ENCODE data around the gene ZNF438. TPM values are rescaled to one million over a fixed set of nuclear protein-coding genes. Genes with fewer than 3 reads are reported as not detected.

The ZNF438 gene
- total RNA-seq, 1 experiment from 2014 or later, result 0.83 TPM

GRCh38 chr10:30850776-30851175, 180.9 kb downstream of the ZNF438 start:
- no peak for DNase-seq
- Histone ChIP-seq H3K79me2 (ENCODE audit: insufficient read depth, low read length) (no peaks in the 10 kb centered on the region; the same call in 1 of the 2 replicates), H4K20me1 (ENCODE audit: control insufficient read depth, insufficient read depth, insufficient read length) (no peaks in the 10 kb centered on the region), H3K27ac (ENCODE audit: insufficient read length, low read depth, low read length) (no peak overlapping the region), H2BK12ac (ENCODE audit: insufficient read length, low read depth, low read length) (no peak overlapping the region), H3K9me3 (ENCODE audit: control insufficient read depth, low read depth, low read length) (no peaks in the 10 kb centered on the region), H2BK20ac (ENCODE audit: low read depth, low read length, poor library complexity, severe bottlenecking) (no peak overlapping the region), H3K4me1 (ENCODE audit: insufficient read depth, low read length) (no peaks in the 10 kb centered on the region; the same call in 1 of the 2 replicates), H3T11ph (ENCODE audit: low read length) (no peak overlapping the region), H3K23me2 (ENCODE audit: insufficient read length, low read depth, low read length, poor library complexity, severe bottlenecking) (no peaks in the 10 kb centered on the region), H3K27me3 (ENCODE audit: insufficient read depth, low read length) (no peaks in the 10 kb centered on the region), H2BK15ac (ENCODE audit: low read depth, low read length) (no peak overlapping the region), H4K91ac (ENCODE audit: insufficient read length, low read depth, low read length) (no peak overlapping the region), H3K23ac (ENCODE audit: insufficient read length, low read depth, low read length) (no peak overlapping the region), H4K8ac (replicated peaks; ENCODE audit: insufficient read length, low read depth, low read length) (no peak overlapping the region), H2BK5ac (ENCODE audit: insufficient read length, low read length) (no peak overlapping the region), H3K9ac (ENCODE audit: extremely low read depth, insufficient read length, low read length) (no peak overlapping the region), H3K79me1 (ENCODE audit: insufficient read depth, low read depth, low read length, poor library complexity, severe bottlenecking) (no peaks in the 10 kb centered on the region), H3K14ac (ENCODE audit: insufficient read depth, low read length) (no peak overlapping the region), H3K4ac (ENCODE audit: low read depth, low read length) (no peak overlapping the region), H4K5ac (ENCODE audit: insufficient read length, low read depth, low read length) (no peak overlapping the region), H2AK5ac (ENCODE audit: insufficient read length, low read length) (no peak overlapping the region), H3K56ac (ENCODE audit: insufficient read length, low read depth, low read length) (no peak overlapping the region), H2AFZ (ENCODE audit: low read length) (no peak overlapping the region), H2BK120ac (ENCODE audit: low read depth, low read length, poor library complexity, severe bottlenecking) (no peak overlapping the region), H3K18ac (ENCODE audit: insufficient read length, low read depth, low read length) (no peak overlapping the region), H3K4me2 (ENCODE audit: insufficient read depth, insufficient read length, low read length) (no peak overlapping the region)
- no peak overlapping the region for H3K27ac Mint-ChIP-seq
- peaks cover 5 to 6% of the 10 kb centered on the region in 2 experiments for H3K4me1 Mint-ChIP-seq
- no peaks in the 10 kb centered on the region for H3K9me3 Mint-ChIP-seq
- H3K4me3 Mint-ChIP-seq, result no peak overlapping the region
- TF ChIP-seq CTCF (conservative IDR thresholded peaks at IDR 0.05), result no peak
- peaks cover 2% of the 10 kb centered on the region for H3K27me3 Mint-ChIP-seq (ENCODE audit: low read depth)
- WGBS (ENCODE audit: extremely low coverage, insufficient read length, low lambda C conversion rate), result no CpG with 5 or more reads among the region's 2 CpGs
- peaks cover 0 to 1% (median 0%) of the 10 kb centered on the region in 3 experiments; a peak in 3 of 7 replicates for H3K36me3 Mint-ChIP-seq (ENCODE audit: insufficient read depth in 1 of 3, low read depth in 3 of 3)
